ENCODE measurements around the gene CNTNAP2. TPM values are rescaled to one million over a fixed set of nuclear protein-coding genes. Genes with fewer than 3 reads are reported as not detected.

CNTNAP2 gene
- total RNA-seq, 2 donors from 2014 or later: not detected

DNA sequence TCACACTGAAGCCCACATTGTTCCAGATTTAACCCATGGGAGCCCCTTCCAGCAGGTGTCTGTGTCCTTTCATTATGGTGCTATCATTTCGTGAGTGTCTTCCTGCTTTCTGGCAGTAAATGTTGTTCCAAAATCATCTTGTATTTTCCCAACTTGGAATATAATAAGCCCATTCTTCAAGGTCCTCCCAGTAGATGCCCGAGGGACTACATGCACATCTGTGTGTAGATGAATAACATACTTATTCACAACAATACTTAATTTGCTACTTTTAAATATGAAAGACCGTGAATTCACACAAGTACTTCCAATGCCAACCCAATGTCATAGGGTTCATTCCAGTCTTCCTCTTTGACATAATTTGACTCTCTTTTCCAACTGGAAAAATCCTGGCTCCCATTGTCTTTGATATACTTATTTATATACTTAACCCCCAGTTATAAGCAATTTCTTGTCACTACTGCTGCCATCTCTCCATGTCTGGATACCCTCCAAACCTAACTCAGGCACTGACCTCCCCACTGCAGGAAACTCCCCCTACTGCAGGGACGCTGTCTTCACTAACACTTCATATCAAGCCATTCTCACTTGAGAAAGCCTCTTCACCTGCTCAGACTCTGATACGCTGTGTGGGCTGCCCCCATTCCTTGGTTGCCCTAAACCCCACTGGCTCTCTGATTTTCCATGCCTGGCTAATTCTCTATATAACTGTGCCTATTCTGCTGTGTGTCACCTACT lies 1119.2 kb downstream of the CNTNAP2 start:
- H3K27me3 Mint-ChIP-seq: no peaks in the 10 kb centered on the region
- ATAC-seq (replicated peaks): no peak
- H3K4me1 Mint-ChIP-seq: no peaks in the 10 kb centered on the region
- H3K27ac Mint-ChIP-seq: no peak overlapping the region
- peaks cover 13% of the 10 kb centered on the region for H3K9me3 Mint-ChIP-seq
- H3K36me3 Mint-ChIP-seq (ENCODE audit: low read depth): no peaks in the 10 kb centered on the region
- no peak overlapping the region for H3K4me3 Mint-ChIP-seq

DNA sequence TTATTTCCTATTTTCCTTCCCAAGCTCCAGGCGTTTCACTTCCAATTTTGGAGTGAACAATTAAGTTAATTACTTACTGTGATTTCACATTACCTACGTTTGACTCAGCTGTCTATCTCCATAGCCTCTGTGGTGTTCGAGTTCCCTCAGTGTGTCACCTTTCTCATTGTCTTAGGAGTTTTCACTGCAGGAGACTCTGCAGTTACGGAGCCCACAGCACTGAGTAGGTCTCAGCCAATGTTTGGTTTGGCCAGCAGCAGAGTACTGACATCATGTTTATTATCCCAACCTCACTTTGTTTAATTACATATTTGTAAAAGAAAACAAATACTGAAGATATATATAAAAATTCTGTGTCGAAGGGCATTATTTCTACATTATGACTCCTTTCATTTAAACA lies 1123.9 kb downstream of the CNTNAP2 start:
- H3K4me3 Mint-ChIP-seq: no peak overlapping the region
- H3K36me3 Mint-ChIP-seq (ENCODE audit: low read depth): no peaks in the 10 kb centered on the region
- H3K27me3 Mint-ChIP-seq: no peaks in the 10 kb centered on the region
- H3K9me3 Mint-ChIP-seq: peaks cover 3% of the 10 kb centered on the region
- no peaks in the 10 kb centered on the region for H3K4me1 Mint-ChIP-seq
- ATAC-seq (replicated peaks): no peak
- H3K27ac Mint-ChIP-seq: no peak overlapping the region

- H3K9me3 Mint-ChIP-seq: no peaks in the 10 kb centered on the region
- no peak overlapping the region for H3K27ac Mint-ChIP-seq
- no peak for ATAC-seq (replicated peaks)
- no peaks in the 10 kb centered on the region for H3K36me3 Mint-ChIP-seq (ENCODE audit: low read depth)
- H3K27me3 Mint-ChIP-seq: no peaks in the 10 kb centered on the region
- H3K4me1 Mint-ChIP-seq: no peaks in the 10 kb centered on the region
- no peak overlapping the region for H3K4me3 Mint-ChIP-seq
Observed at GRCh38 chr7:147245274-147245673, 1128.7 kb downstream of the CNTNAP2 start.

GRCh38 chr7:147249956-147250355 lies 1133.4 kb downstream of the CNTNAP2 start:
- Mint-ChIP-seq H3K9me3 (no peaks in the 10 kb centered on the region), H3K4me1 (no peaks in the 10 kb centered on the region), H3K27ac (no peak overlapping the region), H3K36me3 (ENCODE audit: low read depth) (no peaks in the 10 kb centered on the region), H3K27me3 (no peaks in the 10 kb centered on the region), H3K4me3 (no peak overlapping the region)
- ATAC-seq (replicated peaks): no peak

DNA sequence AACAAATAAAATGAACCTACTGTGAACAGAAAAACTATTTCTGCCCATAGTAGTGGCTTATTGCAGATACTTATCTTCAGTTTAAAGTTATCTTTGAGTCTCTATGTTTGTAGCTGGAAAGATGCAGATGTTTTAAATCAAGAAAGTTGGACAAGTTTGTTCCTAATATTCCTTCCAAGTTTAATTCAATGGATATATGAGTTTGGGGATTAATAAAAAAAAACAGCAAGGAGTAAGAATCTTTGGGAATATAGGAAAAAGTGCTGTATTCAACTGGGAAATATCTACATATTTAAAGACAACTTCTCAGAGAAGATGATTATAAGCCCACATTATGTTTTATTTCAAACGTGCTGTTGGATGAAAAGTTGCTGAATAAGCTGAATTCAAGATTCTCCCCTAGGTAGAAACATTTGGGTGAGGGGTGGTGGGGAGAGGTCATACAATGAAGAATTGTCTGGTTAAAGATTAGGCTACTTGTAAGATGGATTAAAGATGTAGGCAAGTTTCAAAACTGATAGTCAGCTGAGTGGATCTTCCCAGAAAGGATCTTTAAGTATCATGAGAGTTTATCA lies 1135.2 kb downstream of the CNTNAP2 start:
- Mint-ChIP-seq H3K27ac (no peak overlapping the region), H3K4me3 (no peak overlapping the region), H3K27me3 (no peaks in the 10 kb centered on the region)

GRCh38 chr7:147261693-147262092 lies 1145.1 kb downstream of the CNTNAP2 start:
- Mint-ChIP-seq H3K4me1 (no peaks in the 10 kb centered on the region), H3K36me3 (ENCODE audit: low read depth) (no peaks in the 10 kb centered on the region), H3K9me3 (peaks cover 4% of the 10 kb centered on the region), H3K4me3 (no peak overlapping the region), H3K27ac (no peak overlapping the region), H3K27me3 (no peaks in the 10 kb centered on the region)
- ATAC-seq (replicated peaks): no peak

More for the DNA sequence above, 1135.2 kb downstream of the CNTNAP2 start:
- H3K4me1 Mint-ChIP-seq: no peaks in the 10 kb centered on the region
- H3K9me3 Mint-ChIP-seq: peaks cover 5% of the 10 kb centered on the region
- no peak for ATAC-seq (replicated peaks)
- no peaks in the 10 kb centered on the region for H3K36me3 Mint-ChIP-seq (ENCODE audit: low read depth)

DNA sequence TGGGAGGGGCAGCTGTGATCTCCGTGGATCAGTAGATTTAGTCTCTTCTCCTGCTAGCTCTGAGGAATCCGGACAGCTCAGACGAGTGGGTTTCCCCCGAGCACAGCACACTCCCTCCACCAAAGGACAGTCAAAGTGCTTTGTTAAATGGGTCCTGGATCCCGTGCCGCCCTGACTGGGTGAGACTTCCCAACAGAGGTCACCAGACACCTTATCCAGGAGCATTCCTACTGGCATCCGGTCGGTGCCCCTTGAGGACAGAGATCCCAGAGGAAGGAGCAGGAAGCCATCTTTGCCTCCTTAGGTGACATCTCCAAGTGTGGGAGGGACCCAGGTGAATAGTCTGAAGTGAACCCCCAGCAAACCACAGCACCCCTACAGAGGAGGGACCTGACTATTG lies 1148.9 kb downstream of the CNTNAP2 start:
- no peak overlapping the region for H3K27ac Mint-ChIP-seq

GRCh38 chr7:147276106-147276505 lies 1159.5 kb downstream of the CNTNAP2 start:
- Mint-ChIP-seq H3K4me3 (no peak overlapping the region), H3K9me3 (peaks cover 9% of the 10 kb centered on the region), H3K36me3 (ENCODE audit: low read depth) (no peaks in the 10 kb centered on the region), H3K27me3 (no peaks in the 10 kb centered on the region), H3K27ac (no peak overlapping the region), H3K4me1 (no peaks in the 10 kb centered on the region)
- ATAC-seq (replicated peaks): no peak

More for the DNA sequence above, 1148.9 kb downstream of the CNTNAP2 start:
- Mint-ChIP-seq H3K27me3 (no peaks in the 10 kb centered on the region), H3K36me3 (ENCODE audit: low read depth) (no peaks in the 10 kb centered on the region), H3K4me1 (no peaks in the 10 kb centered on the region), H3K9me3 (peaks cover 4% of the 10 kb centered on the region), H3K4me3 (no peak overlapping the region)
- no peak for ATAC-seq (replicated peaks)

DNA sequence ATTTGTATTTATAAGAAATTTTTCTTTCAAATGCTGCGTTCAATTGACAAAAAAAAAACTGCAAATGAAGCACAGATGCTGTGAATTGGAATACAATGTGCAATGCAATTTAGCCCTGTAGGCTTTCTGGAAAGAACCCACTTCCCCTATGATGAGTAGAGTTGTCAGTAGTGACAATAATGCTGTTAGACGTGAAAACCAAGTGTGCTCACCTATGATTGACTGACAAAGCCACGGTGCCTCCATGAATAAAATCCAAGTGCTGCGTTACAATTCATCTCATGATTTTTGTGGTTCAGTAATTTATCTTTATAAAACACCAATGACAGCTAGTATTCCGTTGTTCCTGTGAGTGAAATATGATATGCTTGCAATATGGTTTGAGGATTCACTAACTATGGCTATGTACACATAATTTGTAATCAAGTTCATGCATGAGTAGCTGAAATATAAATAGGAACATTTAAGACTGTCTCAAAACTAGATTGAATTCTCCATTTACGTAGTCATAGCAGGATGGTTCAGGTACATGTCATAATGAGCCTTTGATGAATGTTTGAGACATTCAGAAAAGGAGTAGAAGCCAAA lies 1160.3 kb downstream of the CNTNAP2 start:
- Mint-ChIP-seq H3K4me3 (no peak overlapping the region), H3K36me3 (ENCODE audit: low read depth) (no peaks in the 10 kb centered on the region), H3K27me3 (no peaks in the 10 kb centered on the region), H3K9me3 (peaks cover 9% of the 10 kb centered on the region), H3K4me1 (no peaks in the 10 kb centered on the region), H3K27ac (no peak overlapping the region)
- ATAC-seq (replicated peaks): no peak

GRCh38 chr7:147279514-147279913 lies 1162.9 kb downstream of the CNTNAP2 start:
- no peak for ATAC-seq (replicated peaks)
- Mint-ChIP-seq H3K36me3 (ENCODE audit: low read depth) (no peaks in the 10 kb centered on the region), H3K4me1 (no peaks in the 10 kb centered on the region), H3K9me3 (peaks cover 11% of the 10 kb centered on the region), H3K4me3 (no peak overlapping the region), H3K27ac (no peak overlapping the region), H3K27me3 (no peaks in the 10 kb centered on the region)

DNA sequence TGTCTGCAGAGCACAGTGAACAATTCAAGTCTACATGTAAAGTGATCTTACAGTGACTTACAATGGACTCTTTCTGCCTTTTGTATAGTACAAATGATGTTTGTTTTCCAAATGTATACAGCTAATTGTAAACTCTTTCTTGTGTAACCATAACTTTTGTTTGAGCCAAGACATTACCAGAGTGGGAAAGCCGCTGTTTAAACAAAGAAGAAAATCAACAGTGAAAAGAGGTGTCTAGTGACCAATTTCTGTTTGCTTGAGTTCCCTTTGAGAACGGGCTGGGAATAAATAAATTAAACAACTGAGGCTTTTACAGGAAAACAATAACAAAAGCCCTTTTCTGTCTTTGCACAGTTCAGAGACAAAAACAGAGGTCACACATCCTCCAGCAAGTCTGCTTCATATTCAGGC lies 1163.4 kb downstream of the CNTNAP2 start:
- ATAC-seq (replicated peaks): no peak
- Mint-ChIP-seq H3K4me1 (no peaks in the 10 kb centered on the region), H3K36me3 (ENCODE audit: low read depth) (no peaks in the 10 kb centered on the region), H3K9me3 (peaks cover 11% of the 10 kb centered on the region), H3K4me3 (no peak overlapping the region), H3K27me3 (no peaks in the 10 kb centered on the region), H3K27ac (no peak overlapping the region)

DNA sequence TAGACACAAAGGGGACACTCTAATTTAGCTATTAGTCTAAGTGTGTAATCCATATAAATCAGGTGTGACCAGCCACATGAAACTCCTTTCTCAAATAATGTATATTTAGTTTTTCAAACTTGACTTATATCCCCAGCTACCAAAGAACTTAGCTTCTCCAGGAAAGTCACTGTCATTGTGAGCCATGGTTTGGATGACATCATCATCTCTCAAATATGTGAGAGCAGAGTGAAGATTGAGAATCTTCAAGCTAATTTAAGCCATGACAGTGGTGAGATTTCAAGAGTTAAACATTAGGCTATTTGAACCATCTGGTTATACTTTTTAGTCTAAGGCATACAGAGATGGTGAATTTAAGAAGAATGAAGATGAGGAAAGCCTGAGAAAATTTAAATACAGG lies 1165.6 kb downstream of the CNTNAP2 start:
- H3K36me3 Mint-ChIP-seq (ENCODE audit: low read depth): no peaks in the 10 kb centered on the region
- ATAC-seq (replicated peaks): no peak
- no peak overlapping the region for H3K4me3 Mint-ChIP-seq
- no peaks in the 10 kb centered on the region for H3K27me3 Mint-ChIP-seq
- no peaks in the 10 kb centered on the region for H3K4me1 Mint-ChIP-seq
- no peak overlapping the region for H3K27ac Mint-ChIP-seq
- peaks cover 11% of the 10 kb centered on the region for H3K9me3 Mint-ChIP-seq

- ATAC-seq (replicated peaks): no peak
- no peak overlapping the region for H3K27ac Mint-ChIP-seq
- no peak overlapping the region for H3K4me3 Mint-ChIP-seq
- H3K36me3 Mint-ChIP-seq (ENCODE audit: low read depth): no peaks in the 10 kb centered on the region
- H3K27me3 Mint-ChIP-seq: no peaks in the 10 kb centered on the region
- H3K4me1 Mint-ChIP-seq: no peaks in the 10 kb centered on the region
- H3K9me3 Mint-ChIP-seq: peaks cover 3% of the 10 kb centered on the region
Observed at GRCh38 chr7:147296201-147296600, 1179.6 kb downstream of the CNTNAP2 start.

DNA sequence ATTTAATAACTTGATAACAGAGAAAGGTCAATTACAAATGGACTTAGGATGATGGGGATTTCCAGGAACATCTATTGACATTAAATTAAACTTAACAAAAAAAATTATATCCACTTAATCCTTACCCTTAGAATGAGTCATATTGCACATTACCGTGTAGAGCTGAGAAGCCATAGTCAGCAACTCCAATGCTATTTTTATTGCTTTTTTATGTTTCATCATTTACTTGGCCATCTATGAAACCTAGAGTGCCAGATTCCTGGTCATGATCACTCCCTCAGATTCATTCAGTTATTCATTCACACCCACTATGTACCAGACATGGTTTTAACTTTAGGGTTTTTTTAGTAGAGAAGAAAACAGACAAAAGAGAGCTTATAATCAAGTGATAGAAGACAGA lies 1180.4 kb downstream of the CNTNAP2 start:
- no peak for ATAC-seq (replicated peaks)
- H3K9me3 Mint-ChIP-seq: peaks cover 3% of the 10 kb centered on the region
- H3K4me3 Mint-ChIP-seq: no peak overlapping the region

GRCh38 chr7:147298611-147299043 lies 1182.0 kb downstream of the CNTNAP2 start:
- Mint-ChIP-seq H3K27me3 (no peaks in the 10 kb centered on the region), H3K9me3 (peaks cover 3% of the 10 kb centered on the region), H3K4me1 (no peaks in the 10 kb centered on the region), H3K27ac (no peak overlapping the region), H3K4me3 (no peak overlapping the region), H3K36me3 (ENCODE audit: low read depth) (no peaks in the 10 kb centered on the region)
- ATAC-seq (replicated peaks): no peak

More for the DNA sequence above, 1180.4 kb downstream of the CNTNAP2 start:
- no peaks in the 10 kb centered on the region for H3K36me3 Mint-ChIP-seq (ENCODE audit: low read depth)
- no peaks in the 10 kb centered on the region for H3K4me1 Mint-ChIP-seq
- H3K27ac Mint-ChIP-seq: no peak overlapping the region
- H3K27me3 Mint-ChIP-seq: no peaks in the 10 kb centered on the region

All from activated T-helper 17 cell treated with anti-CD3 and anti-CD28 coated beads, Interleukin-2, amount 50 U/mL, for 72 hours (primary cell).